Measurements from ENCODE around the gene MLN. TPM values are rescaled to one million over a fixed set of nuclear protein-coding genes. Genes with fewer than 3 reads are reported as not detected.

The MLN gene
- total and polyA plus RNA-seq, 7 experiments from 2014 or later, result not detected

- ChIA-PET CTCF (interaction anchor here (0.5 kb wide), 1 partner anchor 32 kb away, joined by 3 read pairs; no protein-coding TSS in a partner anchor), POLR2A (no interaction called here)
- Mint-ChIP-seq H3K27ac (peak overlapping the region in 1 of 9 donors; percentile 5), H3K4me1 (peaks cover 8 to 25% (median 12%) of the 10 kb centered on the region in 7 donors), H3K4me3 (no peak overlapping the region), H3K36me3 (no peaks in the 10 kb centered on the region), H3K9me3 (peaks cover 0 to 6% (median 0%) of the 10 kb centered on the region in 11 donors), H3K27me3 (peaks cover 0 to 12% (median 0%) of the 10 kb centered on the region in 5 donors)
- Histone ChIP-seq H3K36me3 (ENCODE audit: control insufficient read depth in 2 of 3, insufficient read depth in 3 of 3, low read length in 3 of 3) (no peaks in the 10 kb centered on the region), H3K27ac (ENCODE audit: low read depth, low read length) (no peak overlapping the region), H3K27me3 (ENCODE audit: control insufficient read depth in 2 of 2, insufficient read depth in 2 of 2, low read length in 2 of 2) (no peaks in the 10 kb centered on the region), H3K4me1 (ENCODE audit: control insufficient read depth in 2 of 2, insufficient read depth in 2 of 2, low read length in 2 of 2) (peaks cover 0 to 13% of the 10 kb centered on the region in 2 donors), H3K9me3 (ENCODE audit: control insufficient read depth in 2 of 3, low read length in 3 of 3) (no peaks in the 10 kb centered on the region), H3K4me3 (ENCODE audit: low read length) (no peak overlapping the region)
- intact Hi-C loops (cut with micrococcal nuclease), result no loop called here
- DNase-seq (no peak), ATAC-seq (no peak)
Observed at GRCh38 chr6:33841868-33842267, 38.1 kb upstream of the MLN start.

- intact Hi-C loops (cut with micrococcal nuclease), result no loop called here
- DNase-seq, result no peak
- Mint-ChIP-seq H3K4me1 (peaks cover 8 to 25% (median 12%) of the 10 kb centered on the region in 7 donors), H3K27ac (no peak overlapping the region), H3K4me3 (no peak overlapping the region), H3K36me3 (no peaks in the 10 kb centered on the region), H3K27me3 (peaks cover 0 to 14% (median 0%) of the 10 kb centered on the region in 5 donors), H3K9me3 (peaks cover 0 to 6% (median 0%) of the 10 kb centered on the region in 11 donors)
- ATAC-seq, result no peak
- Histone ChIP-seq H3K27ac (ENCODE audit: low read depth, low read length) (no peak overlapping the region), H3K4me1 (ENCODE audit: control insufficient read depth in 2 of 2, insufficient read depth in 2 of 2, low read length in 2 of 2) (peaks cover 0 to 13% of the 10 kb centered on the region in 2 donors), H3K4me3 (ENCODE audit: low read length) (no peak overlapping the region), H3K27me3 (ENCODE audit: control insufficient read depth in 2 of 2, insufficient read depth in 2 of 2, low read length in 2 of 2) (no peaks in the 10 kb centered on the region), H3K9me3 (ENCODE audit: control insufficient read depth in 2 of 3, low read length in 3 of 3) (no peaks in the 10 kb centered on the region), H3K36me3 (ENCODE audit: control insufficient read depth in 2 of 3, insufficient read depth in 3 of 3, low read length in 3 of 3) (no peaks in the 10 kb centered on the region)
- CTCF ChIA-PET, result no interaction called here
- POLR2A ChIA-PET, result no interaction called here
Observed at GRCh38 chr6:33841070-33841469, 37.3 kb upstream of the MLN start.

GRCh38 chr6:33840048-33840926 is 36.5 kb upstream of the MLN start:
- Mint-ChIP-seq H3K4me3 (peak overlapping the region in 1 of 10 donors; percentile 63), H3K9me3 (peaks cover 0 to 6% (median 0%) of the 10 kb centered on the region in 11 donors), H3K36me3 (no peaks in the 10 kb centered on the region), H3K27me3 (peaks cover 0 to 14% (median 0%) of the 10 kb centered on the region in 5 donors), H3K4me1 (peaks cover 8 to 25% (median 12%) of the 10 kb centered on the region in 7 donors), H3K27ac (peak overlapping the region in 3 of 9 donors; percentile 19 to 61 (median 46))
- ChIA-PET POLR2A (no interaction called here), CTCF (interaction anchor here (1.0 kb wide), 1 partner anchor 11 kb away, joined by 5 read pairs; no protein-coding TSS in a partner anchor)
- Histone ChIP-seq H3K4me3 (ENCODE audit: low read length) (no peak overlapping the region), H3K36me3 (ENCODE audit: control insufficient read depth in 2 of 3, insufficient read depth in 3 of 3, low read length in 3 of 3) (no peaks in the 10 kb centered on the region), H3K27ac (ENCODE audit: low read depth, low read length) (no peak overlapping the region), H3K27me3 (ENCODE audit: control insufficient read depth in 2 of 2, insufficient read depth in 2 of 2, low read length in 2 of 2) (no peaks in the 10 kb centered on the region), H3K4me1 (ENCODE audit: control insufficient read depth in 2 of 2, insufficient read depth in 2 of 2, low read length in 2 of 2) (peaks cover 0 to 13% of the 10 kb centered on the region in 2 donors), H3K9me3 (ENCODE audit: control insufficient read depth in 2 of 3, low read length in 3 of 3) (no peaks in the 10 kb centered on the region)
- peak in 1 of 9 donors; percentile 50 for DNase-seq
- ATAC-seq, result peak; percentile 83
- intact Hi-C loops (cut with micrococcal nuclease), result no loop called here

GRCh38 chr6:33839399-33840047 is 35.7 kb upstream of the MLN start:
- Mint-ChIP-seq H3K36me3 (no peaks in the 10 kb centered on the region), H3K4me1 (peaks cover 8 to 25% (median 12%) of the 10 kb centered on the region in 7 donors), H3K4me3 (peak overlapping the region in 1 of 10 donors; percentile 63), H3K27ac (peak overlapping the region in 2 of 9 donors; percentile 19 to 61), H3K27me3 (peaks cover 0 to 13% (median 0%) of the 10 kb centered on the region in 5 donors), H3K9me3 (peaks cover 0 to 6% (median 0%) of the 10 kb centered on the region in 11 donors)
- ChIA-PET CTCF (interaction anchor here (1.0 kb wide), 1 partner anchor 12 kb away, joined by 5 read pairs; no protein-coding TSS in a partner anchor), POLR2A (no interaction called here)
- Histone ChIP-seq H3K4me3 (ENCODE audit: low read length) (no peak overlapping the region), H3K27me3 (ENCODE audit: control insufficient read depth in 2 of 2, insufficient read depth in 2 of 2, low read length in 2 of 2) (no peaks in the 10 kb centered on the region), H3K36me3 (ENCODE audit: control insufficient read depth in 2 of 3, insufficient read depth in 3 of 3, low read length in 3 of 3) (no peaks in the 10 kb centered on the region), H3K4me1 (ENCODE audit: control insufficient read depth in 2 of 2, insufficient read depth in 2 of 2, low read length in 2 of 2) (peaks cover 0 to 13% of the 10 kb centered on the region in 2 donors), H3K27ac (ENCODE audit: low read depth, low read length) (no peak overlapping the region), H3K9me3 (ENCODE audit: control insufficient read depth in 2 of 3, low read length in 3 of 3) (no peaks in the 10 kb centered on the region)
- intact Hi-C loops (cut with micrococcal nuclease), result no loop called here
- DNase-seq, result no peak
- ATAC-seq, result no peak

GRCh38 chr6:33838983-33839382 is 35.2 kb upstream of the MLN start:
- no peak overlapping the region for H3K4me3 ChIP-seq (ENCODE audit: low read length)
- Mint-ChIP-seq H3K9me3 (peaks cover 0 to 6% (median 0%) of the 10 kb centered on the region in 11 donors), H3K27me3 (peaks cover 0 to 11% (median 0%) of the 10 kb centered on the region in 5 donors), H3K36me3 (no peaks in the 10 kb centered on the region), H3K27ac (peak overlapping the region in 1 of 9 donors; percentile 55), H3K4me3 (no peak overlapping the region), H3K4me1 (peaks cover 8 to 25% (median 12%) of the 10 kb centered on the region in 7 donors)
- POLR2A ChIA-PET, result no interaction called here
- H3K9me3 ChIP-seq (ENCODE audit: control insufficient read depth in 2 of 3, low read length in 3 of 3), result no peaks in the 10 kb centered on the region
- H3K36me3 ChIP-seq (ENCODE audit: control insufficient read depth in 2 of 3, insufficient read depth in 3 of 3, low read length in 3 of 3), result no peaks in the 10 kb centered on the region
- no peak overlapping the region for H3K27ac ChIP-seq (ENCODE audit: low read depth, low read length)
- CTCF ChIA-PET, result interaction anchor here (0.6 kb wide), 1 partner anchor 35 kb away, joined by 3 read pairs; no protein-coding TSS in a partner anchor
- peaks cover 0 to 13% of the 10 kb centered on the region in 2 donors for H3K4me1 ChIP-seq (ENCODE audit: control insufficient read depth in 2 of 2, insufficient read depth in 2 of 2, low read length in 2 of 2)
- ATAC-seq (no peak), DNase-seq (no peak)
- H3K27me3 ChIP-seq (ENCODE audit: control insufficient read depth in 2 of 2, insufficient read depth in 2 of 2, low read length in 2 of 2), result no peaks in the 10 kb centered on the region
- intact Hi-C loops (cut with micrococcal nuclease), result no loop called here

GRCh38 chr6:33837971-33838665 is 34.3 kb upstream of the MLN start:
- ChIA-PET CTCF (no interaction called here), POLR2A (no interaction called here)
- ATAC-seq (no peak), DNase-seq (no peak)
- Histone ChIP-seq H3K27me3 (ENCODE audit: control insufficient read depth in 2 of 2, insufficient read depth in 2 of 2, low read length in 2 of 2) (no peaks in the 10 kb centered on the region), H3K4me1 (ENCODE audit: control insufficient read depth in 2 of 2, insufficient read depth in 2 of 2, low read length in 2 of 2) (peaks cover 0 to 13% of the 10 kb centered on the region in 2 donors), H3K36me3 (ENCODE audit: control insufficient read depth in 2 of 3, insufficient read depth in 3 of 3, low read length in 3 of 3) (no peaks in the 10 kb centered on the region), H3K27ac (ENCODE audit: low read depth, low read length) (no peak overlapping the region), H3K9me3 (ENCODE audit: control insufficient read depth in 2 of 3, low read length in 3 of 3) (no peaks in the 10 kb centered on the region), H3K4me3 (ENCODE audit: low read length) (no peak overlapping the region)
- no peak overlapping the region for H3K4me3 Mint-ChIP-seq
- no peaks in the 10 kb centered on the region for H3K36me3 Mint-ChIP-seq
- H3K27ac Mint-ChIP-seq, result no peak overlapping the region
- H3K4me1 Mint-ChIP-seq, result peaks cover 8 to 25% (median 12%) of the 10 kb centered on the region in 7 donors
- H3K27me3 Mint-ChIP-seq, result peaks cover 0 to 11% (median 0%) of the 10 kb centered on the region in 5 donors
- intact Hi-C loops (cut with micrococcal nuclease), result no loop called here
- H3K9me3 Mint-ChIP-seq, result peaks cover 0 to 6% (median 0%) of the 10 kb centered on the region in 11 donors

All from naive thymus-derived CD4-positive, alpha-beta T cell (primary cell).